Smooth muscle cell (in vitro differentiated cells): Measurements from ENCODE around the gene CAMP. TPM values are rescaled to one million over a fixed set of nuclear protein-coding genes. Genes with fewer than 3 reads are reported as not detected.

Experiments
- DNase-seq: peaks from one replicate; lab custom pipeline; 2025; ENCODE audit not compliant: unreplicated experiment; lab: John Stamatoyannopoulos, UW
- H2AFZ ChIP-seq: fragments of 200-600 bp; sonication (generic); 2 replicates; pipeline ENCODE4 v1.6.0; 2016; ENCODE audit warnings: antibody characterized with exemption, low read depth, mild to moderate bottlenecking
- H3F3A ChIP-seq: fragments of 200-600 bp; sonication (generic); 2 replicates; pipeline ENCODE4 v1.6.0; 2017; ENCODE audit warnings: antibody characterized with exemption, low read depth
- H3K27ac ChIP-seq: fragments of 200-600 bp; sonication (generic); 2 replicates; pipeline ENCODE4 v1.5.1; 2016; ENCODE audit warnings: low read depth, mild to moderate bottlenecking
- H3K27me3 ChIP-seq: fragments of 200-600 bp; sonication (generic); 2 replicates; pipeline ENCODE4 v1.6.1; 2016; ENCODE audit warnings: low read depth, mild to moderate bottlenecking
- H3K36me3 ChIP-seq: fragments of 200-600 bp; sonication (generic); 2 replicates; pipeline ENCODE4 v1.5.1; 2016; ENCODE audit warnings: low read depth
- H3K4me1 ChIP-seq: fragments of 200-600 bp; sonication (generic); 2 replicates; pipeline ENCODE4 v1.5.1; 2016; ENCODE audit warnings: low read depth
- H3K4me2 ChIP-seq: fragments of 200-600 bp; sonication (generic); 2 replicates; pipeline ENCODE4 v1.6.0; 2016; ENCODE audit warnings: mild to moderate bottlenecking
- H3K4me3 ChIP-seq: fragments of 200-600 bp; sonication (generic); 2 replicates; pipeline ENCODE4 v1.5.1; 2016; ENCODE audit warnings: mild to moderate bottlenecking
- H3K79me2 ChIP-seq: fragments of 200-600 bp; sonication (generic); 2 replicates; pipeline ENCODE4 v1.6.0; 2016; ENCODE audit warnings: low read depth, mild to moderate bottlenecking
- H3K9ac ChIP-seq: fragments of 200-600 bp; sonication (generic); 2 replicates; pipeline ENCODE4 v1.6.0; 2016; ENCODE audit warnings: low read depth
- H3K9me3 ChIP-seq: fragments of 200-600 bp; sonication (generic); replicated peaks from 2 replicates; pipeline ENCODE4 v1.5.1; 2016; ENCODE audit warnings: low read depth
- H4K20me1 ChIP-seq: fragments of 200-600 bp; sonication (generic); 2 replicates; pipeline ENCODE4 v1.6.0; 2016; ENCODE audit warnings: low read depth
- WGBS: methylation state at CpG from one replicate; pipeline ENCODE4 v1.1.7; 2016; ENCODE audit warnings: low lambda C conversion rate; 5-methylcytosine and 5-hydroxymethylcytosine counted together
- polyA plus RNA-seq: library from polyadenylated mRNA; unstranded; fragments of >200 nt; fragmentation: Nextera tagmentation; extraction: Ambion mirVana; gene quantifications from 2 replicates; pipeline ENCODE4 v1.2.1, GENCODE V29; 2016
- total RNA-seq: library from RNA; depleted of rRNA; stranded (reverse); fragments of >200 nt; gene quantifications from 2 replicates; pipeline ENCODE4 v1.2.3, GENCODE V29; 2014
- TF ChIP-seq, protein P1 (sequence below): fragments of 200-600 bp; sonication (generic); IDR thresholded peaks from 2 replicates; pipeline ENCODE4 v1.5.1; 2017; ENCODE audit warnings: borderline replicate concordance, mild to moderate bottlenecking, antibody characterized with exemption; ENCODE audit not compliant: insufficient read depth, poor library complexity, severe bottlenecking

The CAMP gene
- total and polyA plus RNA-seq, 2 experiments from 2014 or later: not detected

DNA sequence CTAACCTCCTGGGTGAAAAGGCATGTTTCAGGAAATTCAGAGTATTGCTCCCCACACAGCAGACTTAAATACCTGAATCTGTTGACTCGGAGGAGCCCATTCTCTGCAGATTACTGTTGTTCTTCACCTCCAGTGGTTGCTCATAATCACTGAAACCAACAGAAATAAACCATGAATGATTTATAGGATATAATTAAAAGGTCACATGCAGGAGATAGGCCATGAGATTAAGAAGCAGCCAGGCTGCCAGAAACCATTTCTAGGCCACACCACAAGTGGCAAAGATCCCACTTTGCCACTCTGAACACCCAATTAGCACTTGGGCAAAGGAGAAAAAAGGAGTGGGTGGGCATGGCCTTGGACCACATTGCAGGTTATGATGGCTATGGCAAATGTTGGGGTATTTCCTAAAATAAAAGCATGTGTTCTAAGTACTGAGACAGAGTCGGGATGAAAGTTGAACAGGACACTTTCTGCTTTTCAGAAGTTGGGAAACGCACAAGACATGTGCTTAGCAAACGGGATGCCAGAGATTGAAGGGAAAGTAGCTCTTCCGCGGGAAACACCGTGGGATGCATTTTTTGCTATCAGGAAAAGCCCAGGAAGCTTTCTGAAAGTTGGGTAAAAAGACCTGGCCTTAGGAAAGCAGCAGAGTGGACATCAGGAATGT, 36.5 kb upstream of the CAMP start:
- Histone ChIP-seq H3K4me3 (peak overlapping the region; percentile 84), H3K9me3 (no peaks in the 10 kb centered on the region), H3K4me2 (peak overlapping the region; percentile 97), H3K9ac (peak overlapping the region; percentile 67), H3K4me1 (peaks cover 5% of the 10 kb centered on the region), H4K20me1 (no peaks in the 10 kb centered on the region), H3F3A (no peaks in the 10 kb centered on the region), H3K79me2 (peaks cover 20% of the 10 kb centered on the region), H3K27ac (no peak overlapping the region), H2AFZ (peak overlapping the region; percentile 92), H3K27me3 (no peaks in the 10 kb centered on the region), H3K36me3 (no peaks in the 10 kb centered on the region)
- WGBS: 14% methylated on average over 7 of the region's 7 CpGs
- no peak for DNase-seq
- TF ChIP-seq, protein P1, sequence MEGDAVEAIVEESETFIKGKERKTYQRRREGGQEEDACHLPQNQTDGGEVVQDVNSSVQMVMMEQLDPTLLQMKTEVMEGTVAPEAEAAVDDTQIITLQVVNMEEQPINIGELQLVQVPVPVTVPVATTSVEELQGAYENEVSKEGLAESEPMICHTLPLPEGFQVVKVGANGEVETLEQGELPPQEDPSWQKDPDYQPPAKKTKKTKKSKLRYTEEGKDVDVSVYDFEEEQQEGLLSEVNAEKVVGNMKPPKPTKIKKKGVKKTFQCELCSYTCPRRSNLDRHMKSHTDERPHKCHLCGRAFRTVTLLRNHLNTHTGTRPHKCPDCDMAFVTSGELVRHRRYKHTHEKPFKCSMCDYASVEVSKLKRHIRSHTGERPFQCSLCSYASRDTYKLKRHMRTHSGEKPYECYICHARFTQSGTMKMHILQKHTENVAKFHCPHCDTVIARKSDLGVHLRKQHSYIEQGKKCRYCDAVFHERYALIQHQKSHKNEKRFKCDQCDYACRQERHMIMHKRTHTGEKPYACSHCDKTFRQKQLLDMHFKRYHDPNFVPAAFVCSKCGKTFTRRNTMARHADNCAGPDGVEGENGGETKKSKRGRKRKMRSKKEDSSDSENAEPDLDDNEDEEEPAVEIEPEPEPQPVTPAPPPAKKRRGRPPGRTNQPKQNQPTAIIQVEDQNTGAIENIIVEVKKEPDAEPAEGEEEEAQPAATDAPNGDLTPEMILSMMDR: no peak

DNA sequence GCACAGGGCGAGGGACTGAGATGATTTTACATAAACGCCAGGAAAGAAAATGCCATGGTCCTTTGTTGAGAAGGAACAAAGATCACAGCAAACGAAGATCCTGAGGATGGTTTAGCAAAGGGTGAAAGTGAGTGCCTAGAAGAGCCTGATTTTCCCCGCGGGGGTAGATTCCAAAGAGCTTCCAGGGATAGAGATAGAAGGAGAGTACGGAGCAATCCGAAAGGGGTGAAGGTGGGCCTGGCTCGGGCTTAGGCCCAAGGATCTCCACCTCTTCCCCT, 36.1 kb upstream of the CAMP start:
- Histone ChIP-seq H3F3A (no peaks in the 10 kb centered on the region), H3K27me3 (no peaks in the 10 kb centered on the region), H3K79me2 (peaks cover 20% of the 10 kb centered on the region), H3K9ac (peak overlapping the region; percentile 67), H3K36me3 (no peaks in the 10 kb centered on the region), H3K4me2 (peak overlapping the region; percentile 97), H2AFZ (peak overlapping the region; percentile 92), H4K20me1 (no peaks in the 10 kb centered on the region), H3K27ac (no peak overlapping the region), H3K4me1 (peaks cover 5% of the 10 kb centered on the region), H3K4me3 (peak overlapping the region; percentile 84), H3K9me3 (no peaks in the 10 kb centered on the region)
- WGBS: 1% methylated on average over 8 of the region's 8 CpGs
- TF ChIP-seq, protein P1: no peak
- DNase-seq: no peak

DNA sequence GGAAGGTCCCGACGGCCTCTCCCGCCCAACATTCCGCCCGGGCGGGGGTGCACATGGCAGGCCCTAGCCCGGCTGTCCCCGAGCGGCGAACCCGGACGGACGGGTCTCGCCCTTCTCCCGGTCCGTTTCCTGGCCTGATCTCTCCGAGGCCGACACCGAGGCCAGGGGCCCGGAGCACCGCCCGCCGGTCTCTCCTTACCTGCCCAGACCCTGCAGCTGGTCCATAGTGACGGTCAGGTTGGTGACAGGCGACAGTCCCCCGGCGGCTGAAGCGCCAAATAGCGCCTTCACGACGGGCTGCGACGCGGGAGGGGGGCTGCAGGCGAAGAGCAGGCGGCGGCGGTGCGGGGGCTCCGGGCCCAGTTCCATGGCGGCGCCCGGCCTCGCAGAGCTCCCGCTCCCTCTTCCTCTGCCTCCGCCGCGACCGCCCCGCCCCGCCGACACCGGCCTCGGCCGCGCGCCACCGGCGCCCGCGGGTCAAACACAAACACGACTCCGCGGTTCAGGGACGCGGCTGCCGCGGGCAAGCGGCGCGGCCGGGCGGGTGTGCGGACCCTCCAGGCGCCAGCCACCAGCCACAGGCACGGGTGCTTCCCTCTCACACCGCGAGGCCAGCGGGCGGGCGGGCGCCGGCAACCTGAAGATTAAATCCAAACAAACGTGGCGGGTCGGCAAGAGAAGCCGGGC, 35.6 kb upstream of the CAMP start:
- 1% methylated on average over 67 of the region's 87 CpGs for WGBS
- TF ChIP-seq, protein P1: no peak
- Histone ChIP-seq H3K4me3 (peak overlapping the region; percentile 84), H4K20me1 (no peaks in the 10 kb centered on the region), H3K79me2 (peaks cover 20% of the 10 kb centered on the region), H2AFZ (peak overlapping the region; percentile 92), H3K4me1 (peaks cover 5% of the 10 kb centered on the region), H3F3A (no peaks in the 10 kb centered on the region), H3K27ac (no peak overlapping the region), H3K9ac (peak overlapping the region; percentile 67), H3K9me3 (no peaks in the 10 kb centered on the region), H3K36me3 (no peaks in the 10 kb centered on the region), H3K4me2 (peak overlapping the region; percentile 97), H3K27me3 (no peaks in the 10 kb centered on the region)
- no peak for DNase-seq
